ENCODE data around the gene SPIRE1. TPM values are rescaled to one million over a fixed set of nuclear protein-coding genes. Genes with fewer than 3 reads are reported as not detected.

The SPIRE1 gene
- total and polyA plus RNA-seq, 2 of the 4 experiments (the other 2 are of a cell fraction): 11.6 to 31.4 TPM

DNA sequence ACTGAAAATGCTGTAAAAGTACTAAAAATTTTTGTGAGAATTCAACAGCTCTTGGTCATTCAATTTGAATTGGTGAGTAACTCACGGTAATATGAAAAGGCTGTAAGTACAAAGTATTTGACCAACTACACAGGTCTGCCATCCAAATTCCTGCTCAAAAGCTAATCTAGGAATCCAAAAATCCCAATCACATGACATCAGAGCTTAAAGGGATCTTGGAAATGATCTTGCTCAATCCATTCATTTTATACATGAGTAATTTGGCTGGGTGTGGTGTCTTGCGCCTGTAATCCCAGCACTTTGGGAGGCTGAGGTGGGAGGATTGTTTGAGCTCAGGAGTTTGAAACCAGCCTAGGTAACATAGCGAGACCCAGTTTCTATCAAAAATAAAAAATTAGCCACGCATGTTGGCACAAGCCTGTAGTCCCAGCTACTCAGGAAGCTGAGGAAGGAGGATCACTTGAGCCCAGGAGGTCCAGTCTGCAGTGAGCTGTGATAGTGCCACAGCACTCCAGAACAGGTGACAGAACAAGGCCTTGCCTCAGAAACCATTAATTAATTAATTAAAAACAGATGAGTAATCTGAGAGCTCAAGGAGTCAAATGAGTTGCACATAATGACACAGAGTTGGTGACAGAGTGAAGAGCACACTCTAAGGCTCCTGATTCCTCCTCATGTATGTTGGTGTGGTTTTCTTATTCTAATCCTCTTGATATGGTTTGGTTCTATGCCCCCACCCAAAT is 19.8 kb downstream of the SPIRE1 start:
- peak overlapping the region; percentile 20; the same call in 1 of the 2 replicates for H3K4ac ChIP-seq (ENCODE audit: low read depth, low read length)
- no TSS peak for BruUV-seq (replicated peaks)
- H3K4me1 ChIP-seq (ENCODE audit: control insufficient read depth, insufficient read depth, low read length): peaks cover 5% of the 10 kb centered on the region
- peaks cover 15 to 66% of the 10 kb centered on the region in 2 experiments; a peak in 2 of 4 replicates for H3K79me1 ChIP-seq (ENCODE audit: low read depth in 1 of 2, low read length in 2 of 2)
- peak overlapping the region; percentile 20; the same call in 1 of the 2 replicates for H3K14ac ChIP-seq (replicated peaks; ENCODE audit: low read depth, low read length)
- peak overlapping the region; percentile 19; the same call in 1 of the 2 replicates for H3K23ac ChIP-seq (ENCODE audit: low read depth, low read length)
- in situ Hi-C loops (cut with MboI; ENCODE audit: low sequenced_read_pairs) (no loop called here), intact Hi-C loops (cut with micrococcal nuclease) (no loop called here), dilution Hi-C loops (cut with HindIII; ENCODE audit: low sequenced_read_pairs, unreplicated experiment) (no loop called here)
- H3K9me3 ChIP-seq (ENCODE audit: control insufficient read depth, insufficient read depth, low read length): no peaks in the 10 kb centered on the region
- H4K8ac ChIP-seq (ENCODE audit: low read depth in 2 of 2, low read length in 2 of 2): no peak overlapping the region
- no CpG with 5 or more reads among the region's 4 CpGs for WGBS, 2 experiments (ENCODE audit: extremely low coverage in 2 of 2, insufficient read length in 1 of 2)
- H2AK5ac ChIP-seq (ENCODE audit: low read depth, low read length): peak overlapping the region; percentile 78
- peak overlapping the region; percentile 32; the same call in 1 of the 2 replicates for H2BK120ac ChIP-seq (ENCODE audit: low read depth, low read length)
- no peak overlapping the region for H2BK5ac ChIP-seq (ENCODE audit: low read depth, low read length, poor library complexity, severe bottlenecking)
- CTCF ChIA-PET: interaction anchor here (0.6 kb wide), 1 partner anchor 254 kb away, joined by 3 read pairs; no protein-coding TSS in a partner anchor
- no peak overlapping the region for H4K5ac ChIP-seq (ENCODE audit: low read depth, low read length)
- H3K18ac ChIP-seq (ENCODE audit: low read depth, low read length): no peak overlapping the region
- peak; percentile 21; the same call in 1 of the 2 replicates for ATAC-seq (ENCODE audit: low read depth)
- H4K20me1 ChIP-seq (ENCODE audit: insufficient read depth, low read length): peaks cover 16% of the 10 kb centered on the region; the same call in 1 of the 2 replicates
- POLR2A ChIA-PET (ENCODE audit: unreplicated experiment): no interaction called here
- no peak overlapping the region for H4K91ac ChIP-seq (ENCODE audit: insufficient read depth, low read depth, low read length)
- peak; percentile 69 for DNase-seq
- H2AK9ac ChIP-seq (replicated peaks; ENCODE audit: low read depth, low read length, poor library complexity): no peak overlapping the region
- peaks cover 14% of the 10 kb centered on the region for H3K9me1 ChIP-seq (ENCODE audit: insufficient read depth, low read length)
- H2BK20ac ChIP-seq (ENCODE audit: low read depth, low read length): no peak overlapping the region
- H3K56ac ChIP-seq (ENCODE audit: extremely low read depth, insufficient read depth, low read length): no peak overlapping the region
- H3K9ac ChIP-seq (ENCODE audit: low read depth, low read length): no peak overlapping the region
- H2BK15ac ChIP-seq (ENCODE audit: low read depth, low read length): peak overlapping the region; percentile 5; the same call in 1 of the 3 replicates
- H3K4me2 ChIP-seq (ENCODE audit: low read depth, low read length): no peak overlapping the region
- TF ChIP-seq CHD1 (IDR thresholded peaks at IDR 0.05; ENCODE audit: low read depth, low read length): no peak
- no peak for TF ChIP-seq RAD21 (IDR thresholded peaks at IDR 0.05; ENCODE audit: low read length)
- TF ChIP-seq FOS (IDR thresholded peaks at IDR 0.05; ENCODE audit: low read depth, low read length): no peak
- no peak for TF ChIP-seq MAZ (IDR thresholded peaks at IDR 0.05; ENCODE audit: borderline replicate concordance, low read depth, low read length)
- no peak for TF ChIP-seq SMC3 (IDR thresholded peaks at IDR 0.05; ENCODE audit: low read depth, low read length)
- peak; percentile 79 for TF ChIP-seq CEBPB (IDR thresholded peaks at IDR 0.05; ENCODE audit: low read depth, low read length)
- no peaks in the 10 kb centered on the region for H3K27me3 ChIP-seq (ENCODE audit: control insufficient read depth, insufficient read depth, low read length)
- no peak overlapping the region for H3K4me3 ChIP-seq (ENCODE audit: insufficient read depth, low read depth, low read length)
- no peak overlapping the region for H3K27ac ChIP-seq (ENCODE audit: insufficient read depth, low read length)
- no peaks in the 10 kb centered on the region for H3K36me3 ChIP-seq (ENCODE audit: control insufficient read depth, insufficient read depth, low read length)
- H2AFZ ChIP-seq (replicated peaks; ENCODE audit: low read length, poor library complexity): no peak overlapping the region

Data from IMR-90 (cell line).